ELR (cell line): ENCODE results near the gene FGF1.
"Not testable (repeated sequence)": the region's sequence is repeated elsewhere in the genome, so short reads cannot be mapped to it uniquely, and the experiment has no call there.

Experiments used
- DNase-seq: peaks from one replicate; pipeline ENCODE4 v3.0.0-alpha.2; 2015; ENCODE audit warnings: low read depth

FGF1 gene

GRCh38 chr5:142668336-142668735 is 17.6 kb downstream of the FGF1 start:
- no peak for DNase-seq

- DNase-seq = no peak
Observed at GRCh38 chr5:142667831-142668230, 18.1 kb downstream of the FGF1 start.

GRCh38 chr5:142664636-142665035 is 21.3 kb downstream of the FGF1 start:
- no peak for DNase-seq

GRCh38 chr5:142664067-142664466 is 21.8 kb downstream of the FGF1 start:
- DNase-seq = no peak

GRCh38 chr5:142663246-142663645 is 22.6 kb downstream of the FGF1 start:
- DNase-seq = no peak

- no peak for DNase-seq
Observed at GRCh38 chr5:142661957-142662356, 23.9 kb downstream of the FGF1 start.

GRCh38 chr5:142661143-142661542 is 24.7 kb downstream of the FGF1 start:
- no peak for DNase-seq

GRCh38 chr5:142660731-142661130 is 25.2 kb downstream of the FGF1 start:
- no peak for DNase-seq

GRCh38 chr5:142660196-142660595 is 25.7 kb downstream of the FGF1 start:
- no peak for DNase-seq

GRCh38 chr5:142659405-142659804 is 26.5 kb downstream of the FGF1 start:
- DNase-seq = no peak

GRCh38 chr5:142658278-142658677 is 27.6 kb downstream of the FGF1 start:
- no peak for DNase-seq

GRCh38 chr5:142657446-142657845 is 28.4 kb downstream of the FGF1 start:
- DNase-seq = no peak

GRCh38 chr5:142655339-142656267 is 30.3 kb downstream of the FGF1 start:
- DNase-seq = peak; percentile 75

GRCh38 chr5:142654578-142655058 is 31.3 kb downstream of the FGF1 start:
- peak; percentile 33 for DNase-seq

- no peak for DNase-seq
Observed at GRCh38 chr5:142653321-142653720, 32.6 kb downstream of the FGF1 start.

GRCh38 chr5:142652563-142652962 is 33.3 kb downstream of the FGF1 start:
- DNase-seq = no peak

- no peak for DNase-seq
Observed at GRCh38 chr5:142650881-142651280, 35.0 kb downstream of the FGF1 start.

- no peak for DNase-seq
Observed at GRCh38 chr5:142650060-142650459, 35.8 kb downstream of the FGF1 start.

- not testable (repeated sequence) for DNase-seq
Observed at GRCh38 chr5:142648108-142648507, 37.8 kb downstream of the FGF1 start.

- DNase-seq = no peak
Observed at GRCh38 chr5:142645456-142645855, 40.4 kb downstream of the FGF1 start.

- DNase-seq = peak; percentile 99
Observed at GRCh38 chr5:142644640-142645361, 41.1 kb downstream of the FGF1 start.

- DNase-seq = peak; percentile 62
Observed at GRCh38 chr5:142644127-142644526, 41.8 kb downstream of the FGF1 start.

- DNase-seq = no peak
Observed at GRCh38 chr5:142643634-142644033, 42.3 kb downstream of the FGF1 start.
